H1 (cell line): Measurements from ENCODE around the gene RBM24. TPM values are rescaled to one million over a fixed set of nuclear protein-coding genes. Genes with fewer than 3 reads are reported as not detected.

Source experiments
- CTCF ChIA-PET: fragments of 300-600 bp; sonication (Branson Sonifier 250); formaldehyde crosslinking; loops from one replicate; lab custom pipeline; 2021; ENCODE audit not compliant: partially characterized antibody; lab: Charles Lee
- POLR2A ChIA-PET: fragments of 300-600 bp; sonication (Branson Sonifier 250); formaldehyde crosslinking; loops from one replicate; lab custom pipeline; 2021; ENCODE audit warnings: inconsistent platforms; ENCODE audit not compliant: partially characterized antibody; lab: Charles Lee
- DNase-seq, 2 experiments: peaks; one replicate each; pipeline versions ENCODE4 v3.0.0 to v3.0.0-alpha.2; 2010 to 2022; ENCODE audit warnings: low spot score in 2 of 2, low read depth in 1 of 2, mixed read lengths in 1 of 2
- FAIRE-seq: peaks from 2 replicates; lab custom pipeline; 2011; peaks lifted over from hg19 to GRCh38; lab: Jason Lieb, UNC
- H2AFZ ChIP-seq: 2 replicates; pipeline ENCODE4 v1.8.1; 2012; ENCODE audit warnings: low read length, inconsistent platforms
- H2AK5ac ChIP-seq: 2 replicates; pipeline ENCODE4 v1.6.1; 2013; ENCODE audit warnings: low read depth, low read length
- H2BK120ac ChIP-seq: replicated peaks from 2 replicates; pipeline ENCODE3; 2013; ENCODE audit warnings: low read depth, low read length, inconsistent platforms
- H2BK12ac ChIP-seq: 2 replicates; pipeline ENCODE4 v1.6.1; 2013; ENCODE audit warnings: low read depth, low read length
- H2BK15ac ChIP-seq: 2 replicates; pipeline ENCODE4 v1.6.1; 2013; ENCODE audit warnings: low read length
- H2BK20ac ChIP-seq: 2 replicates; pipeline ENCODE4 v1.6.1; 2013; ENCODE audit warnings: low read length
- H2BK5ac ChIP-seq: 2 replicates; pipeline ENCODE4 v1.6.1; 2013; ENCODE audit warnings: low read depth, low read length
- H3K14ac ChIP-seq: 2 replicates; pipeline ENCODE4 v1.6.1; 2013; ENCODE audit warnings: inconsistent platforms; ENCODE audit not compliant: insufficient read length
- H3K18ac ChIP-seq: 2 replicates; pipeline ENCODE4 v1.6.1; 2013; ENCODE audit warnings: low read length; ENCODE audit errors: extremely low read depth
- H3K23ac ChIP-seq: 2 replicates; pipeline ENCODE4 v1.6.1; 2013; ENCODE audit warnings: inconsistent platforms; ENCODE audit not compliant: insufficient read length
- H3K23me2 ChIP-seq: 2 replicates; pipeline ENCODE4 v1.6.1; 2013; ENCODE audit warnings: low read depth, low read length
- H3K27ac ChIP-seq: 2 replicates; pipeline ENCODE4 v1.6.1; 2011; ENCODE audit warnings: low read depth, low read length, inconsistent platforms
- H3K27me3 ChIP-seq, 4 experiments: replicated peaks in 1 of 4; 1 replicate in 1 of 4; 2 replicates in 3 of 4; pipeline versions ENCODE4 v1.6.1 to v1.8.1; 2011 to 2013; ENCODE audit warnings: low read length in 3 of 4, mild to moderate bottlenecking in 3 of 4, inconsistent platforms in 2 of 4, mixed read lengths in 2 of 4, moderate library complexity in 1 of 4; ENCODE audit not compliant: control insufficient read depth in 3 of 4, insufficient read depth in 3 of 4; ENCODE audit errors: extremely low read depth in 1 of 4
- H3K36me3 ChIP-seq, 4 experiments: 2 replicates each; pipeline versions ENCODE4 v1.6.1 to v1.8.1; 2011 to 2013; ENCODE audit warnings: mild to moderate bottlenecking in 4 of 4, low read length in 3 of 4, moderate library complexity in 2 of 4, control low read depth in 1 of 4, inconsistent platforms in 1 of 4; ENCODE audit not compliant: insufficient read depth in 4 of 4, control insufficient read depth in 2 of 4
- H3K4ac ChIP-seq: replicated peaks from 2 replicates; pipeline ENCODE3; 2013; ENCODE audit warnings: low read length, low read depth, mixed read lengths, inconsistent platforms; ENCODE audit not compliant: insufficient read length
- H3K4me1 ChIP-seq, 4 experiments: replicated peaks in 1 of 4; 1 replicate in 1 of 4; 2 replicates in 3 of 4; pipeline versions ENCODE4 v1.6.1 to v1.8.1; 2011 to 2013; ENCODE audit warnings: low read length in 3 of 4, inconsistent platforms in 2 of 4, mixed read lengths in 1 of 4; ENCODE audit not compliant: insufficient read depth in 4 of 4, control insufficient read depth in 3 of 4
- H3K4me2 ChIP-seq, 2 experiments: 2 replicates each; pipeline versions ENCODE4 v1.6.1 to v1.8.1; 2011 to 2013; ENCODE audit warnings: low read depth in 2 of 2, low read length in 2 of 2, control low read depth in 1 of 2, inconsistent platforms in 1 of 2, mild to moderate bottlenecking in 1 of 2; ENCODE audit not compliant: insufficient read depth in 1 of 2
- H3K4me3 ChIP-seq, 4 experiments: fragments of 200-600, 300-600 bp in 1 of 4; sonication (generic), shearing (Covaris generic), sonication (Bioruptor Twin) in 1 of 4; 2 replicates each; pipeline versions ENCODE4 v1.5.1 to v1.8.1; 2011 to 2016; ENCODE audit warnings: low read length in 4 of 4, low read depth in 3 of 4, control low read depth in 2 of 4, inconsistent platforms in 2 of 4, mild to moderate bottlenecking in 2 of 4, mixed read lengths in 1 of 4, moderate library complexity in 1 of 4; ENCODE audit not compliant: insufficient read depth in 2 of 4; ENCODE audit errors: extremely low read depth in 1 of 4
- H3K56ac ChIP-seq: replicated peaks from 2 replicates; pipeline ENCODE3; 2013; ENCODE audit warnings: low read depth, mild to moderate bottlenecking, mixed read lengths, low read length, inconsistent platforms; ENCODE audit not compliant: insufficient read length
- H3K79me1 ChIP-seq: 2 replicates; pipeline ENCODE4 v1.6.1; 2013; ENCODE audit warnings: low read depth, low read length, control low read depth
- H3K79me2 ChIP-seq, 2 experiments: 2 replicates each; pipeline versions ENCODE4 v1.6.1 to v1.8.1; 2012 to 2013; ENCODE audit warnings: low read length in 2 of 2, mild to moderate bottlenecking in 2 of 2, inconsistent platforms in 1 of 2; ENCODE audit not compliant: insufficient read depth in 2 of 2, control insufficient read depth in 1 of 2
- H3K9ac ChIP-seq, 4 experiments: replicated peaks in 1 of 4; 1 replicate in 1 of 4; 2 replicates in 3 of 4; pipeline versions ENCODE4 v1.6.1 to v1.8.1; 2011 to 2013; ENCODE audit warnings: low read depth in 3 of 4, low read length in 3 of 4, control low read depth in 2 of 4, mild to moderate bottlenecking in 2 of 4, moderate library complexity in 2 of 4, inconsistent platforms in 1 of 4; ENCODE audit errors: extremely low read depth in 1 of 4
- H3K9me3 ChIP-seq, 2 experiments: 2 replicates each; pipeline versions ENCODE4 v1.6.1 to v1.8.1; 2012 to 2013; ENCODE audit warnings: mild to moderate bottlenecking in 2 of 2, moderate library complexity in 2 of 2, control low read depth in 1 of 2, inconsistent platforms in 1 of 2, low read depth in 1 of 2, low read length in 1 of 2, mixed read lengths in 1 of 2; ENCODE audit not compliant: insufficient read depth in 2 of 2
- H4K20me1 ChIP-seq, 2 experiments: replicated peaks in 1 of 2; 2 replicates each; pipeline versions ENCODE3 to v1.8.1; 2011 to 2013; ENCODE audit warnings: inconsistent platforms in 2 of 2, low read length in 2 of 2, mild to moderate bottlenecking in 1 of 2; ENCODE audit not compliant: insufficient read depth in 2 of 2, control insufficient read depth in 1 of 2
- H4K5ac ChIP-seq: 2 replicates; pipeline ENCODE4 v1.6.1; 2013; ENCODE audit warnings: low read length, low read depth, mixed read lengths, inconsistent platforms; ENCODE audit not compliant: insufficient read length
- H4K8ac ChIP-seq: 2 replicates; pipeline ENCODE4 v1.8.0; 2013; ENCODE audit warnings: mild to moderate bottlenecking, moderate library complexity, low read length, inconsistent platforms; ENCODE audit not compliant: insufficient read depth; ENCODE audit errors: extremely low read depth
- H4K91ac ChIP-seq: replicated peaks from 2 replicates; pipeline ENCODE3; 2013; ENCODE audit warnings: low read length, mixed read lengths, inconsistent platforms; ENCODE audit not compliant: insufficient read length
- CEBPB ChIP-seq: IDR thresholded peaks from 2 replicates; pipeline ENCODE4 v1.6.1; 2012; ENCODE audit warnings: low read depth, low read length
- EP300 ChIP-seq, 2 experiments: IDR thresholded peaks; 1 replicate in 1 of 2; 2 replicates in 1 of 2; pipeline ENCODE4 v1.6.1; 2011 to 2012; ENCODE audit warnings: low read depth in 2 of 2, low read length in 2 of 2, mild to moderate bottlenecking in 2 of 2, borderline replicate concordance in 1 of 2, inconsistent platforms in 1 of 2, moderate library complexity in 1 of 2
- FOSL1 ChIP-seq: IDR thresholded peaks from 2 replicates; pipeline ENCODE4 v1.6.1; 2011; ENCODE audit warnings: mild to moderate bottlenecking, low read depth, low read length, moderate library complexity; ENCODE audit not compliant: insufficient read depth
- KDM4A ChIP-seq: IDR thresholded peaks from one replicate; pipeline ENCODE4 v1.7.1; 2012; ENCODE audit warnings: low read depth, mild to moderate bottlenecking, moderate library complexity, low read length, inconsistent platforms; ENCODE audit not compliant: severe bottlenecking
- MAX ChIP-seq: IDR thresholded peaks from 2 replicates; pipeline ENCODE4 v1.6.1; 2012; ENCODE audit warnings: inconsistent platforms
- SIRT6 ChIP-seq: IDR thresholded peaks from one replicate; pipeline ENCODE4 v1.7.1; 2012; ENCODE audit warnings: low read length, inconsistent platforms
- SIX5 ChIP-seq: IDR thresholded peaks from 2 replicates; pipeline ENCODE4 v1.6.1; 2011; ENCODE audit warnings: mild to moderate bottlenecking, low read depth, low read length
- SRF ChIP-seq: IDR thresholded peaks from 2 replicates; pipeline ENCODE4 v1.6.1; 2011; ENCODE audit warnings: mild to moderate bottlenecking, low read depth, low read length, moderate library complexity
- TCF12 ChIP-seq: IDR thresholded peaks from 2 replicates; pipeline ENCODE4 v1.6.1; 2011; ENCODE audit warnings: low read depth, mild to moderate bottlenecking, low read length
- TEAD4 ChIP-seq: IDR thresholded peaks from 2 replicates; pipeline ENCODE4 v1.6.1; 2012; ENCODE audit warnings: low read depth, low read length, inconsistent platforms, mixed read lengths
- polyA plus RNA-seq, 7 experiments: library from polyadenylated mRNA; depleted of rRNA in 3 of 7; stranded (reverse) in 5 of 7; unstranded in 2 of 7; fragments of >200 nt in 5 of 7; fragments of 200-250 nt in 2 of 7; gene quantifications; 1 replicate in 5 of 7; 2 replicates in 1 of 7; 4 replicates in 1 of 7; pipeline versions ENCODE4 v1.2.1 to v1.2.3, GENCODE V29; 2011 to 2013; ENCODE audit warnings: missing spikeins in 2 of 7, mixed read lengths in 2 of 7
- total RNA-seq: library from RNA; stranded (reverse); fragmentation: NEBNext Ultra II Directional; extraction: Animal tissue kit (Norgen Biotek cat#: 25700); gene quantifications from 2 replicates; pipeline ENCODE4 v1.2.1, GENCODE V29; 2021

RBM24 gene
- total and polyA plus RNA-seq, 2 of the 8 experiments (the other 6 are each of a cell fraction or from before 2014, with no cell fraction given), result 0.52 to 2.6 TPM

DNA sequence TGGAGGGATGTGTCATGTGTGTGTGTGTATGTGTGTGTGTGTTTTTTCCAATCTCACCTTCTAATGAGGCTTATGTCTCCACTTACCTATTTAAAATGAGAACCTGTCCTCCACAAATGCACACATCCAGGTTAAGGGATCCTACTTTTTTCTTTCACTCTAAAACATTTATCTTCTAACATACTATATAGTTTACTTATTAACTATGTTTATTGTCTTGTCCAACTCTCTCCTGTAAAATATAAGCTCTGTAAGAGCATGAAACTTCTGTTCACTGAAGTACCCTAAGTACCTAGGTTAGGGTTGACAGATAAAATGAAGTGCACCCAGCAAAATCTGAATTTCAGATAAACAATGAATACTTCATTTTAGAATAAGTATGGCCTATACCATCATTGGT, 29.2 kb upstream of the RBM24 start:
- Histone ChIP-seq H2AFZ (no peak overlapping the region), H3K27me3 (no peaks in the 10 kb centered on the region), H3K4me2 (no peak overlapping the region), H2BK12ac (no peak overlapping the region), H4K8ac (no peak overlapping the region), H4K20me1 (no peaks in the 10 kb centered on the region), H3K4me1 (no peaks in the 10 kb centered on the region), H3K4me3 (no peak overlapping the region), H3K4ac (no peak overlapping the region), H3K23me2 (no peaks in the 10 kb centered on the region), H2AK5ac (no peak overlapping the region), H2BK20ac (no peak overlapping the region), H3K23ac (no peak overlapping the region), H4K91ac (no peak overlapping the region), H3K36me3 (no peaks in the 10 kb centered on the region), H3K9me3 (no peaks in the 10 kb centered on the region), H2BK5ac (no peak overlapping the region), H3K56ac (no peak overlapping the region), H2BK120ac (no peak overlapping the region), H3K27ac (no peak overlapping the region), H4K5ac (no peak overlapping the region), H2BK15ac (no peak overlapping the region), H3K14ac (no peak overlapping the region), H3K18ac (no peak overlapping the region), H3K79me1 (no peaks in the 10 kb centered on the region), H3K9ac (no peak overlapping the region), H3K79me2 (no peaks in the 10 kb centered on the region)
- POLR2A ChIA-PET, result no interaction called here
- FAIRE-seq, result no peak
- TF ChIP-seq FOSL1 (no peak), CEBPB (no peak), TCF12 (no peak), SIRT6 (no peak), SRF (no peak), MAX (no peak), KDM4A (no peak), TEAD4 (no peak), SIX5 (no peak), EP300 (IDR thresholded peaks at IDR 0.05; ENCODE audit: borderline replicate concordance in 1 of 2, low read depth in 2 of 2, low read length in 2 of 2) (no peak)
- DNase-seq, result no peak
- CTCF ChIA-PET, result no interaction called here
